Cerebellar nuclear complex (tissue), 1 donor: ENCODE measurements around the gene ARL5B.

Source experiments
- DNase-seq, 2 experiments: peaks; one replicate each; lab custom pipeline; 2025; lab: John Stamatoyannopoulos, UW

The ARL5B gene

DNA sequence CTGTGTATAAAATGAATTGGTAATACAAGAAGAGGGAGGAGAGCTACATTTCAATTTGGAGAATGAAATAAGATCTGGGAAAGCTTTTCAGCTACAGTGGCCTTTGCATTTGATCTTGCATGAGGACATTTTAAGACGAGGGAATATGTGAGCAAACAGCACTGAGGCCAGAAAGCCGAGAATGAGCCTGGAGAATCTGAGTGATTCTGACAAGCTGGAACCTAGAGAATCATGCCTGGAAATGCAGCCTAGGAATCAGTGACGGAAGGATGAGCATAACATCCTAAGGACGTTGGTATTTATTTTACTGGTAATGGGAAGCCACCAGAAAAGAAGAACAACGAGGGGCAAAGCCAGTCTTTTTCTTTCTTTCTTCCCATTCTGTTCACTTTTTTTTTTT is 44.3 kb downstream of the ARL5B start:
- DNase-seq = no peak

DNA sequence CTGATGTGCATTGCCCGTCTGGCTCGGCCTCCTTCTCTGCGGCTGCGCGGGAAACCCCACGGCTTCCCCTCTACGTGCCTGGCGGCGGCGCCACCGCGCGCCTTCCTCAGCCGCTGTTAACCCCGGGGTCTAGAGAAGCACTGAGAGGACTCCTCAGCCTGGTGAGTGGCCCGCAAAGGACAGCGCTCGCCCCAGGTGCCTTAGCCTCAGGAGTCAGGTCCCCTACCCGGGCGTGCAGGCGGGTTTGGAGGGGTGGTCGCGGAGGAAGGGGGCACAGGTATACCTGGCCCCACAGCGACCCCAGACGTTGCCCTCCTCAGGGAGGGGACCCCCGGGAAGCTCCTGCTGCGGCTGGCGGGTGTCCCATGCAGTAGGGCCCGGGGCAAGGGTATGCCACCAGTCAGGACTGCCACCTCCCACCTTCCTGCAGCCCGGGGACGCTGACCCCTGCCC is 51.0 kb downstream of the ARL5B start:
- no peak for DNase-seq

DNA sequence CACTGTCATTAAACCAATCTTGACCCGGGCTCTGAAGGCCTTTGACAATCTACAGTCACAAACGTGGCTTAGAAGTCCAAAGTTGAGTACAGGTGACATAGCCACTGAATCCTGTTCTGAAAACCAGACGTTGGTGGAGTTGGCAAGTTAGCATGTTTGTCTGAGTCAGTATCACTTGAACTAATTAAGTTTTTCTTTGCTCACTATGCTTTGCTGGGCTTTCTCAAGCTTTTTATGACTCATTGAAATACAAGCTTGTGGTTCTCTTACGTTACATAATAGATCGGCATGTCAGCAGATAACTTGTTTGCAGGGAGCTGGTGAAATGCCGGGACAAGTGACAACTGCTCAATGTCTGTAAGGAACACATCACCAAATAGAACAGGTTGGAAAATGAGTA is 53.8 kb downstream of the ARL5B start:
- no peak for DNase-seq

DNA sequence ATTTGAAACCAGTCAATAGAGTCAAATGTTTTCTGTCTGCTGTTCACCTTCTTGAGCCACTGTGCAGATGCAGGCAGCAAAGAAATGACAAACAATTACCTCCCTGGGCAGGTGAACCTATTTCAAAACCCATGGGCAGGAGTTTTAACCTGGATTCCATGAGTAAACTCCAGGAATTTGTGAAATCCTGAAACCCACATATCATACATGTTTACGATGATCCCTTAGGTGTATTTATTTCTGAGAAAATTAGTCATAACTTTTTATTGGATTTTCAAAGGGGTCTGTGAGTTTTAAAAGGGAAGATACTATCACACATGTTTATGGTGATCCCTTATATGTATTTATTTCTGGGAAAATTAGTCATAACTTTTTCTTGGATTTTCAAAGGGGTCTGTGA is 59.8 kb downstream of the ARL5B start:
- DNase-seq = no peak

DNA sequence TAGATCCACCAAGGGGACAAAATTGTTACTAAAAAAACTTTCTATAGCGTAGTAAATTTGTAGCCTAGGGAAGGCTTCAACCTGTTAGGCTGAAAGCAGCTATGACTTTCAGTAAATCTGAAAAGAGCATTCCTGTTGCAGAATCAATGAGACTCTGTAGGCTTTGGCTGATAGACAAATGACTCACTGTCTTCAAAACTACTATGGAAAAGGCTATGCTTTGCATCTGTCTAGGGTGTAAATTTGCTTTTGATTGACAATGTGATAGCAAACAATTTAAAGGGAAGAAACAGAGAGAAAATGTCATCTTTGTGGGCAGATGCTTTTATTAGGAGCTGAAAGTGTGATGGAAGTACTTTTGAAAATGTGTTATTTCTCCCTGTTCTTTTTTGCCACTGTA is 60.6 kb downstream of the ARL5B start:
- no peak for DNase-seq

DNA sequence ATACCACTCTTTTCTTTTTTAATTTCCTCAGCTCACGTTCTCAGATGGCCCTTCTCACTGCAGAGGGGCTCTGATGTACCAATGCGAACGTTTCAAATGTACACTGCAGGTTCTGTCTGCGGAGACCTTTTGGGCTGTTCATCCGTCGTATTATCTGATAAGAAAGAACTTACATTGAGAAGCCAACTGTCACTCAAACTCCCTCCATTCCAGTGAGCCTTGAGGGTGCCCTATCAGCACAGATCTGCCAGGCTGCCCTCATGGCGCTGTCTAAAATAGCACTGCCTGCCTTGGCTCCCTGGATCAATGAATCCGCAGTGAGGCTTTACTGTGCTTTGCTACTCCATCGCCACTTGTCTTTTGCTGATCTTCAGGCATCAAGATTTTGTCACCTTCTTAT is 61.8 kb downstream of the ARL5B start:
- DNase-seq = no peak

DNA sequence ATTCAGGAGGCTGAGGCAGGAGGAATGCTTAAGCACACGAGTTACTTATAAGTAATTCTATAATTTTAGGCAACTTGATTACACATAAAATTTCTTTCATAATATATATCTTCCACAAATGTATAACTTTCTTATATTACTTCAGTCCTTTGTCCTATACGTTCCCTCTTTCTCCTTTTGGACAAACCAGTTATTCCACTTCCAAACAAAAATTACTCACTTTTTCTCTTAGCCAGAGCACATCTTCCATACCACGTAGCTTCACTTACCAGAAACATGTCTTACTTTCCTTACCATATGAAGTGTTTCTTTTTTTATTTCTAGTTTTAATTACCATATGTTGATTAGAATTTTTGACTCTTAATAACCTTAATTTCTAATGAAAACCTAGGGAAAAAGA is 64.6 kb downstream of the ARL5B start:
- no peak for DNase-seq
